Psoas muscle (tissue), 8 donors: Measurements from ENCODE around the gene CHPF2. TPM values are rescaled to one million over a fixed set of nuclear protein-coding genes. Genes with fewer than 3 reads are reported as not detected.

Experiments
- ATAC-seq, 4 donors: fragments of 200-7000 bp; cut with Tn5 transposase; one replicate each; pipeline ENCODE4 v1.9.1; 2020; ENCODE audit warnings: moderate library complexity in 3 of 4, mild to moderate bottlenecking in 2 of 4
- DNase-seq, 2 donors: peaks; one replicate each; pipeline ENCODE4 v3.0.0-alpha.2; 2020
- H3K27ac ChIP-seq: fragments of 200-600 bp; one replicate; pipeline ENCODE4 v1.8.0; 2022
- H3K27me3 ChIP-seq, 3 donors: fragments of 200-600 bp in 1 of 3; one replicate each; pipeline versions ENCODE4 v1.6.1 to v1.8.0; 2013 to 2022; ENCODE audit warnings: low read length in 2 of 3, mild to moderate bottlenecking in 2 of 3, moderate library complexity in 1 of 3; ENCODE audit not compliant: insufficient read depth in 3 of 3
- H3K36me3 ChIP-seq, 2 donors: fragments of 200-600 bp in 1 of 2; one replicate each; pipeline versions ENCODE4 v1.6.1 to v1.8.0; 2013 to 2022; ENCODE audit warnings: low read depth in 1 of 2, mild to moderate bottlenecking in 1 of 2, moderate library complexity in 1 of 2; ENCODE audit not compliant: insufficient read depth in 1 of 2
- H3K4me1 ChIP-seq: fragments of 200-600 bp; one replicate; pipeline ENCODE4 v1.8.0; 2022
- H3K4me3 ChIP-seq: fragments of 200-600 bp; one replicate; pipeline ENCODE4 v1.8.0; 2022; ENCODE audit warnings: mild to moderate bottlenecking
- H3K9me3 ChIP-seq: fragments of 200-600 bp; one replicate; pipeline ENCODE4 v1.8.0; 2022
- WGBS, 3 donors: extraction: QIAGEN DNeasy Blood & Tissue Kit; methylation state at CpG; one replicate each; pipeline versions ENCODE4 v1.1.6 to v1.1.7; 2013; 5-methylcytosine and 5-hydroxymethylcytosine counted together
- intact Hi-C, 2 donors: fragments of 100-400 bp; cut with DNase I; formaldehyde crosslinking; loops; one replicate each; pipeline versions ENCODE4 v1.11.0 to v1.14.2; 2022
- polyA plus RNA-seq, 3 donors: library from polyadenylated mRNA; stranded (reverse); fragments of 200-250 nt; gene quantifications; one replicate each; pipeline ENCODE4 v1.2.3, GENCODE V29; 2013
- total RNA-seq, 4 donors: library from RNA; stranded (reverse); fragmentation: NEBNext Ultra II Directional in 2 of 4; extraction: Animal tissue kit (Norgen Biotek cat#: 25700) in 2 of 4; gene quantifications; one replicate each; pipeline versions ENCODE4 v1.2.1 to v1.2.4, GENCODE V29; 2021 to 2023
- TF ChIP-seq, protein P1 (sequence below): fragments of 200-600 bp; IDR thresholded peaks from one replicate; pipeline ENCODE4 v1.8.0; 2022; ENCODE audit warnings: antibody characterized with exemption
- donor health status: healthy with polysubstance abuse.
- donor health status: DM: no; HTN: no; CAD: no; lungs with moderate emphysema.
- donor health status: Bipolar disorder and iron deficiency.
- donor health status: healthy.
- donor health status: DM: yes; HTN: yes; CAD: no.
- donor health status: DM: no; HTN: no; CAD: no.
- donor health status: DM: no; HTN: no; CAD: no.
- donor health status: DM: yes; HTN: yes; CAD: no.

Gene CHPF2
- total and polyA plus RNA-seq, 7 donors = 5.3 to 19.8 (median 10.1) TPM

DNA sequence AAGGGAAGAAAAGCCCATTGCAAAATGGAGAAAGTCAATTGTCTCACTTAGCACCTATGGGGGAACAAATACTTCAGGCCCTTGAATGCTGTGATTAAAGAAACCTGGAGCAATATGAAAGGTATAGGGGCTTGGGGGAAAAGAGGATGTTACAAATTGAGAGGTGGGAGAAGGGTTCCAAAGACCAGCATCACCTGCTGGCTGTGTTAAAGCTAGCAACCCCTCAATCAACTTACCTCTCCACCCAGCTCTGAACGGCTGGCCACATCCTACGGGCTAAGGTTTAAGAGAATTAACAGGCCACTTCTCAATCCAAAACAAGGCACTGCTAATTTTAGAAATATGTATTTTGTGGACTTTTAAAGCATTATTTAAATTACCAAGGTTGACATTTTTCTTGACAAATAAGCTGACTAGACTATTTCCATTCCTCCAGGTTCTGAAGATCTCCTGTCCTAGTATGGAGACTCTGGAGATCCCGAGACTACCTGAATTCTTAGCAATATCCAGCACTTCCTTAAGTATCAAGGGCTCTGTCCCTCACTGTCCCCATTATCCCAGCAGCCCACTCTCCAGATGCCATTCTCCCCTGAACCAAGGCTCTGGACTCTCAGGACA, 21.0 kb upstream of the CHPF2 start:
- Histone ChIP-seq H3K4me1 (no peaks in the 10 kb centered on the region), H3K27me3 (no peaks in the 10 kb centered on the region), H3K9me3 (no peaks in the 10 kb centered on the region), H3K27ac (no peak overlapping the region), H3K36me3 (peaks cover 5 to 52% of the 10 kb centered on the region in 2 donors), H3K4me3 (no peak overlapping the region)
- intact Hi-C loops = no loop called here
- ATAC-seq = no peak
- TF ChIP-seq, protein P1, sequence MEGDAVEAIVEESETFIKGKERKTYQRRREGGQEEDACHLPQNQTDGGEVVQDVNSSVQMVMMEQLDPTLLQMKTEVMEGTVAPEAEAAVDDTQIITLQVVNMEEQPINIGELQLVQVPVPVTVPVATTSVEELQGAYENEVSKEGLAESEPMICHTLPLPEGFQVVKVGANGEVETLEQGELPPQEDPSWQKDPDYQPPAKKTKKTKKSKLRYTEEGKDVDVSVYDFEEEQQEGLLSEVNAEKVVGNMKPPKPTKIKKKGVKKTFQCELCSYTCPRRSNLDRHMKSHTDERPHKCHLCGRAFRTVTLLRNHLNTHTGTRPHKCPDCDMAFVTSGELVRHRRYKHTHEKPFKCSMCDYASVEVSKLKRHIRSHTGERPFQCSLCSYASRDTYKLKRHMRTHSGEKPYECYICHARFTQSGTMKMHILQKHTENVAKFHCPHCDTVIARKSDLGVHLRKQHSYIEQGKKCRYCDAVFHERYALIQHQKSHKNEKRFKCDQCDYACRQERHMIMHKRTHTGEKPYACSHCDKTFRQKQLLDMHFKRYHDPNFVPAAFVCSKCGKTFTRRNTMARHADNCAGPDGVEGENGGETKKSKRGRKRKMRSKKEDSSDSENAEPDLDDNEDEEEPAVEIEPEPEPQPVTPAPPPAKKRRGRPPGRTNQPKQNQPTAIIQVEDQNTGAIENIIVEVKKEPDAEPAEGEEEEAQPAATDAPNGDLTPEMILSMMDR = no peak
- 79 to 93% (median 83%) methylated on average over 3 of the region's 3 CpGs for WGBS, 3 donors
- no peak for DNase-seq

DNA sequence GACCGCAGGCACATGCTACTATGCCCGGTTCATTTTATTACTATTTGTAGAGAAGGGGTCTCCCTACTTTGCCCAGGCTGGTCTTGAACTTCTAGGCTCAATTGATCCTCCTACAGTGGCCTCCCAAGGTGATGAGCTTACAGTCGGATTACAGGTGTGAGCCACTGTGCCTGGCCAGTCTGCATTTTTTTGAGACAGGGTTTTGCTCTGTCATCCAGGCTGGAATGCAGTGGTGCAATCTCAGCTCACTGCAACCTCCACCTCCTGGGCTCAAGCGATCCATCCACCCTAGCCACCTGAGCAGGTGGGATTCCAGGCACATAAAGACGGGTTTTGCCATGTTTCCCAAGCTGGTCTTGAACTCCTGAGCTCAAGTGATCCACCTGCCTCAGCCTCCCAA, 19.7 kb upstream of the CHPF2 start:
- H3K27me3 ChIP-seq = no peaks in the 10 kb centered on the region
- H3K4me1 ChIP-seq = no peaks in the 10 kb centered on the region
- WGBS, 3 donors = 81 to 91% (median 88%) methylated on average over 5 of the region's 5 CpGs
- peaks cover 5 to 66% of the 10 kb centered on the region in 2 donors for H3K36me3 ChIP-seq
- H3K9me3 ChIP-seq = no peaks in the 10 kb centered on the region
- no peak overlapping the region for H3K27ac ChIP-seq
- TF ChIP-seq, protein P1 = no peak
- ATAC-seq (no peak), DNase-seq (no peak)
- H3K4me3 ChIP-seq = no peak overlapping the region
- intact Hi-C loops = no loop called here

DNA sequence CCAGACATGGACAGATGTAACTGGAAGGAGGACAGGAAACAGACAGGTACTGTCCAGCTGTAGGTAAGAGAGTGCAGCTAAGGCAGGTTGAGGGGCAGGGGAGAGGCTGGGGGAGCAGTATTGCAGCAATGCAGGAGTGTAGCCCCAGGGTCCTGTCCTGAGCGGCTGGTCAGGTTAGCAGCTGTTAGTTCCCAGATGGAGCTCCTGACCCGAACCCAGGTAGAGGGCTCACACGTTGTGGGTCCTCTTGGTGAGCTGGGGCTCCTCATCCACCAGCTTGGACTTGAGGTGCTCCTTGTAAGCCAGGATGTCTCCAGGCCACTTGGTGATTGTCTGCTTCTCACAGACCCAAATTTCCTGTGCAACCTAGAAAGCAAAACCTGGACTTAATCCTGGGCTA, 18.5 kb upstream of the CHPF2 start:
- H3K36me3 ChIP-seq = peaks cover 11 to 78% of the 10 kb centered on the region in 2 donors
- no peak overlapping the region for H3K27ac ChIP-seq
- ATAC-seq = no peak
- WGBS, 3 donors = 72 to 84% (median 78%) methylated on average over 3 of the region's 3 CpGs
- TF ChIP-seq, protein P1 = no peak
- intact Hi-C loops = no loop called here
- no peak overlapping the region for H3K4me3 ChIP-seq
- no peaks in the 10 kb centered on the region for H3K9me3 ChIP-seq
- DNase-seq = no peak
- H3K4me1 ChIP-seq = no peaks in the 10 kb centered on the region
- no peaks in the 10 kb centered on the region for H3K27me3 ChIP-seq

DNA sequence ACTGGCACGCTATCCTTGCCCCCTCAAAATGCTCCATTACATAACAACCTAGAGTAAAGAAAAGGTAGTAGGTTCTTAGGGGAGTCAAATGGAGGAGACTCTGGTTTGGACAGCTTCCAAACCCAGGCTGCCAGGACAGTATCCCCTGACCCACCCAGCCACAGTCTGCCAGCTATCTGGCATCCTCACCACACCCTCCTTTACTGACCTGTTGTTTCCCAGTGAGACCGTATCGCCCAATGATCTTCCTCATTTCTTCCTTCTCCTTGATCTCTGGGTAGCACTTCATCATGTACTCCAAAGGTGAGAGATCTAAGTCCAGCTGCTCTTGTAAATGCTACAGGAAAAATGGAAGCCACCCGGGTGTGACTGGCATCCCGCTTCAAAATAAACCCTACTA, 16.9 kb upstream of the CHPF2 start:
- Histone ChIP-seq H3K4me3 (no peak overlapping the region), H3K4me1 (no peaks in the 10 kb centered on the region), H3K9me3 (no peaks in the 10 kb centered on the region), H3K27ac (no peak overlapping the region), H3K36me3 (peaks cover 11 to 94% of the 10 kb centered on the region in 2 donors), H3K27me3 (no peaks in the 10 kb centered on the region)
- ATAC-seq = no peak
- 94 to 99% (median 95%) methylated on average over 5 of the region's 5 CpGs for WGBS, 3 donors
- intact Hi-C loops = no loop called here
- TF ChIP-seq, protein P1 = no peak
- DNase-seq = no peak

DNA sequence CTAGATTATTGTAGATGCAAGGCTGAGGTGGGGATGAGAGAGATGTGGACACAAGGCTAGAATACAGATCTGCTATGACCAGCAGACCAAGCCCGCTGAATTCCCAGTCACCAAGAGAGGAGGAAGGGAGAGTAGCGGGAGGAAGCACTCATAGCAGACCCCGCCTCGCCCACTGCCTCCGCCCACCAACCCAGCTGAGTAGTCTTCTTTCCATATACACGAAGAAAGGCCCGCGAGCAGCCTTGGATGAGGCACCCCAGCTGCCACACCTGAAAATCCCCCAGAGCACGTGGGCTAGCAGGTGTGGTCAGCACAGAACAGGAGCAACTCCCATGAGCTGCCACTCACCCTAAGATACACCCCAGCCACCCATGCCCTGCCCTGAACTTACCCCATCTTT, 14.1 kb upstream of the CHPF2 start:
- Histone ChIP-seq H3K4me3 (no peak overlapping the region), H3K27me3 (no peaks in the 10 kb centered on the region), H3K4me1 (no peaks in the 10 kb centered on the region), H3K36me3 (peaks cover 7 to 100% of the 10 kb centered on the region in 2 donors), H3K9me3 (no peaks in the 10 kb centered on the region), H3K27ac (no peak overlapping the region)
- WGBS, 3 donors = 92 to 96% (median 96%) methylated on average over 9 of the region's 9 CpGs
- TF ChIP-seq, protein P1 = no peak
- intact Hi-C loops = no loop called here
- DNase-seq = no peak
- no peak for ATAC-seq
